Measurements from ENCODE around the gene GTF2IRD1. TPM values are rescaled to one million over a fixed set of nuclear protein-coding genes. Genes with fewer than 3 reads are reported as not detected.
A peak's percentile ranks its signal among the peaks of the same experiment; 100 is the strongest.
"Not testable (repeated sequence)": the region's sequence is repeated elsewhere in the genome, so short reads cannot be mapped to it uniquely, and the experiment has no call there.

GTF2IRD1 gene
- total RNA-seq, 1 donor from 2014 or later = 18.2 TPM

GRCh38 chr7:74503061-74503460, 49.4 kb downstream of the GTF2IRD1 start:
- H3K27me3 ChIP-seq (ENCODE audit: control insufficient read depth, insufficient read depth, low read length) = no peaks in the 10 kb centered on the region
- H3K4me3 ChIP-seq (ENCODE audit: low read depth, low read length) = no peak overlapping the region
- DNase-seq (ENCODE audit: low read depth) (no peak), FAIRE-seq (no peak)
- peaks cover 6% of the 10 kb centered on the region for H3K36me3 ChIP-seq (ENCODE audit: control insufficient read depth, insufficient read depth, low read length)
- TF ChIP-seq CTCF (IDR thresholded peaks at IDR 0.05; ENCODE audit: insufficient read depth, low read length, severe bottlenecking) = no peak

- no peaks in the 10 kb centered on the region for H3K27me3 ChIP-seq (ENCODE audit: control insufficient read depth, insufficient read depth, low read length)
- no peak for FAIRE-seq
- peaks cover 9% of the 10 kb centered on the region for H3K36me3 ChIP-seq (ENCODE audit: control insufficient read depth, insufficient read depth, low read length)
- TF ChIP-seq CTCF (IDR thresholded peaks at IDR 0.05; ENCODE audit: insufficient read depth, low read length, severe bottlenecking) = no peak
- no peak overlapping the region for H3K4me3 ChIP-seq (ENCODE audit: low read depth, low read length)
- DNase-seq (ENCODE audit: low read depth) = no peak
These were observed 50.2 kb downstream of the GTF2IRD1 start for GRCh38 chr7:74503943-74504342.

- FAIRE-seq (peak; percentile 18), DNase-seq (ENCODE audit: low read depth) (no peak)
- Histone ChIP-seq H3K27me3 (ENCODE audit: control insufficient read depth, insufficient read depth, low read length) (no peaks in the 10 kb centered on the region), H3K4me3 (ENCODE audit: low read depth, low read length) (no peak overlapping the region), H3K36me3 (ENCODE audit: control insufficient read depth, insufficient read depth, low read length) (peaks cover 9% of the 10 kb centered on the region)
- TF ChIP-seq CTCF (IDR thresholded peaks at IDR 0.05; ENCODE audit: insufficient read depth, low read length, severe bottlenecking) = no peak
These were observed 52.0 kb downstream of the GTF2IRD1 start for GRCh38 chr7:74505471-74506324.

GRCh38 chr7:74506325-74506724, 52.6 kb downstream of the GTF2IRD1 start:
- no peak for TF ChIP-seq CTCF (IDR thresholded peaks at IDR 0.05; ENCODE audit: insufficient read depth, low read length, severe bottlenecking)
- DNase-seq (ENCODE audit: low read depth) (no peak), FAIRE-seq (no peak)
- Histone ChIP-seq H3K27me3 (ENCODE audit: control insufficient read depth, insufficient read depth, low read length) (no peaks in the 10 kb centered on the region), H3K36me3 (ENCODE audit: control insufficient read depth, insufficient read depth, low read length) (peaks cover 9% of the 10 kb centered on the region), H3K4me3 (ENCODE audit: low read depth, low read length) (no peak overlapping the region)

GRCh38 chr7:74507538-74508319, 54.0 kb downstream of the GTF2IRD1 start:
- DNase-seq (ENCODE audit: low read depth) (no peak), FAIRE-seq (no peak)
- Histone ChIP-seq H3K4me3 (ENCODE audit: low read depth, low read length) (no peak overlapping the region), H3K36me3 (ENCODE audit: control insufficient read depth, insufficient read depth, low read length) (peaks cover 12% of the 10 kb centered on the region), H3K27me3 (ENCODE audit: control insufficient read depth, insufficient read depth, low read length) (no peaks in the 10 kb centered on the region)
- TF ChIP-seq CTCF (IDR thresholded peaks at IDR 0.05; ENCODE audit: insufficient read depth, low read length, severe bottlenecking) = no peak

DNA sequence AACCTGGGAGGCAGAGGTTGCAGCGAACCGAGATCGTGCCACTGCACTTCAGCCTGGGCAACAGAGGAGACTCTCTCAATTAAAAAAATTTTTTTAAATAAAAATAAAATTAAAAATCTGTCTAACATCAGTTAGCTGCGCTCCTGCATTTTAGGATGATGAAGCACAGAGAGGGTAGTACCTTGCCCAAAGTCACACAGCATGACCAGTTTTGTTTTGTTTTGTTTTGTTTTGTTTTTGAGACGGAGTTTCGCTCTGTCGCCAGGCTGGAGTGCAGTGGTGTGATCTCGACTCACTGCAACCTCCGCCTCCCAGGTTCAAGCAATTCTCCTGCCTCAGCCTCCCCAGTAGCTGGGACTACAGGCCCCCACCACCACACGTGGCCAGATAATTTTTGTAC, 55.7 kb downstream of the GTF2IRD1 start:
- not testable (repeated sequence) for H3K27me3 ChIP-seq (ENCODE audit: control insufficient read depth, insufficient read depth, low read length); H3K4me3 ChIP-seq (ENCODE audit: low read depth, low read length); FAIRE-seq; DNase-seq (ENCODE audit: low read depth)
- peaks cover 16% of the 10 kb centered on the region for H3K36me3 ChIP-seq (ENCODE audit: control insufficient read depth, insufficient read depth, low read length)
